ENCODE data around the gene ZBTB5.

GRCh38 chr9:37436540-37436939 lies 28.7 kb downstream of the ZBTB5 start:
- TF ChIP-seq, protein P1, sequence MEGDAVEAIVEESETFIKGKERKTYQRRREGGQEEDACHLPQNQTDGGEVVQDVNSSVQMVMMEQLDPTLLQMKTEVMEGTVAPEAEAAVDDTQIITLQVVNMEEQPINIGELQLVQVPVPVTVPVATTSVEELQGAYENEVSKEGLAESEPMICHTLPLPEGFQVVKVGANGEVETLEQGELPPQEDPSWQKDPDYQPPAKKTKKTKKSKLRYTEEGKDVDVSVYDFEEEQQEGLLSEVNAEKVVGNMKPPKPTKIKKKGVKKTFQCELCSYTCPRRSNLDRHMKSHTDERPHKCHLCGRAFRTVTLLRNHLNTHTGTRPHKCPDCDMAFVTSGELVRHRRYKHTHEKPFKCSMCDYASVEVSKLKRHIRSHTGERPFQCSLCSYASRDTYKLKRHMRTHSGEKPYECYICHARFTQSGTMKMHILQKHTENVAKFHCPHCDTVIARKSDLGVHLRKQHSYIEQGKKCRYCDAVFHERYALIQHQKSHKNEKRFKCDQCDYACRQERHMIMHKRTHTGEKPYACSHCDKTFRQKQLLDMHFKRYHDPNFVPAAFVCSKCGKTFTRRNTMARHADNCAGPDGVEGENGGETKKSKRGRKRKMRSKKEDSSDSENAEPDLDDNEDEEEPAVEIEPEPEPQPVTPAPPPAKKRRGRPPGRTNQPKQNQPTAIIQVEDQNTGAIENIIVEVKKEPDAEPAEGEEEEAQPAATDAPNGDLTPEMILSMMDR (IDR thresholded peaks at IDR 0.05) = no peak
- TF ChIP-seq POLR2A (IDR thresholded peaks at IDR 0.05) = no peak

Measured in lower leg skin (tissue), 3 donors.